Measurements from ENCODE around the gene TOMM34.
A peak's percentile ranks its signal among the peaks of the same experiment; 100 is the strongest.

TOMM34 gene

DNA sequence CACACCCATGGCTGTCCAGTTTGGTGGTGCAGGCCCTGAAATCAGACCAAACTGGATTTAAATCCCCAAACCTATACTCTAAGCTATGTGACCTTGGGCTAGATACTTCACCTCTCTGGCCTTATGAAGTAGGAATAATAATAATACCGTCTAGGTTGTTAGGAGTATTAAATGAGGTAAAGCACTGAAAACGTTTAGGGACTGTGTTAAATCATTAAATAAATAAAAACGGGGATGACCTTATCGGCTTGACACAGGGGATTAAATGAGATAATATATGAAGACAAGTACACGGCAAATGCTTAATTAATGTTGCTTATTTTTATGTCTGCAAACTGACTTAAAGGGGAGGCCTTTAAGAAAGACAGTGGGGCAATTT is 5.4 kb upstream of the TOMM34 start:
- H3K4me3 ChIP-seq (ENCODE audit: low read length), result peak overlapping the region; percentile 98
- DNase-seq (ENCODE audit: low read depth, low spot score), result no peak

DNA sequence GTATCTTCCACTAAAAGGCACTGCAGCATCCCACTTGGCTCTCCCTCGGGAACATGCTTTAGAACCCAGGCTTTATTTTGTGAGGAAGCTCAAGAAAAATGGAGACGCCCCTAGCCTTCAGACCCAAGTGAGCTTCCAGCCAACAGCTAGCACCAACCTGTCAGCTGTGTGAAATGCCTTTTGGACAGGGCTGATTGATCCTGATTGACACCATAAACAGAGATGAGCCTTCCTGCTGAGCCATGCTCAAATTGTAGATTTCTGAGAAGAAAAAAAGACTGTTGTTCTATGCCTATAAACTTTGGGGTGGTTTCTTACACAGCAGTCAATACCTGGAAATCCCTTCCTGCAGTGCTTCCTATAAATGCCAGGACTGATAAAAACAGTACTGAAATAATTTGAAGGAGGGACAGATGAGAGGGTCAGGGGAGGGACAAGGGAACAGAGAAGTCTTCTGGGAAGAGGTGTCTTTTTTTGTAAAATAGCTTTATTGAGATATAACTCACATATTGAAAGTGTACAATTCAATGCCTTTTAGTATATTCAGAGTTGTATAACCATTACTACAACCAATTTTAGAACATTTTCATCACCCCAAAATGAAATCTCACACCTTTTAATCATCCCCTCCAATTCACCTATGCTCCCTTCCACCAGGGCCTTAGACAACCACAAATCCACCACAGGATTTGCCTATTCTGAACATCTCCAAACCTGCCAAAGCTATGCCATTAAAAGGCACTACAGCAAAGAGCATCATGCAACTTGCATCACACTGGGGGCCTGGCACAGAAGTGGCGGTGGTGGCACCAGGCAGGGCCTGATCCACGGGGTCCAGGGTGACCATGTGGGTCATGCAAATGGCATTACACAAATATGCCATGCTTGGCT is 3.4 kb upstream of the TOMM34 start:
- no peak overlapping the region for H3K4me3 ChIP-seq (ENCODE audit: low read length)
- no peak for DNase-seq (ENCODE audit: low read depth, low spot score)

DNA sequence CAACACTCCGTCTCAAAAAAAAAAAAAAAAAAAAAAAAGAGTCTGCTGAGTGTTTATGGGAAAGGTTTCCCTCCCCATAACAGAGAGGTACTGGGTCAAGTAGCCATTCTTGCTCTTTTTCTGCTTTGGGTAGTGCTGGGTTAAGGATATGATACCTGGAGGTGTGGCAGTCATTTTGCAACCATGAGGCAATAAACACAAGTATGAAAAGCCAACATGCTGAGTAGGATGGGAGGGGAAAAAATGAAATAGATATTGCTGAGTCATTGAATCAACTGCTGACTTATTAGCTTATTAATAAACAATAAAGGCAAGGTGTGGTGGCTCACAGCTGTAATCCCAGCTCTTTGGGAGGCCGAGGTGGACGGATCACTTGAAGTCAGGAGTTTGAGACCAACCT is 2.3 kb upstream of the TOMM34 start:
- no peak overlapping the region for H3K4me3 ChIP-seq (ENCODE audit: low read length)
- no peak for DNase-seq (ENCODE audit: low read depth, low spot score)

DNA sequence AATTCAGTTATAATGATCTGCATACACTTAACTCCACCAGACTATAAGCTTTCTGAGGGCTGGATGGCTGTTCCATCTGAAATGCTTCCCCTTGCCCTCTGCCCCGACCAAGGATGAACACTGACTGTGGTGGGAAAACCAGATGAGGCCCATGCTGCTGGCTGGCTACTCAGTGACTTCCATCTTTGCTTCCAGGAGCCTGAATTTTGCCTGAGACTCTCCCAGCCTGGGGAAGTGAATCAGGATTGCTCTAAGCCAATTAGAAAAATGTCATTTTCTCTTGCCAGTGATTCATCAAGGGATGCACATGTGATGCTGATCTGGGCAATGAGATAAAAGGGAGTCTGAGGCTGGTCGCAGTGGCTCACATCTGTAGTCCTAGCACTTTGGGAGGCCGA is 1.7 kb upstream of the TOMM34 start:
- H3K4me3 ChIP-seq (ENCODE audit: low read length), result no peak overlapping the region
- DNase-seq (ENCODE audit: low read depth, low spot score), result no peak

DNA sequence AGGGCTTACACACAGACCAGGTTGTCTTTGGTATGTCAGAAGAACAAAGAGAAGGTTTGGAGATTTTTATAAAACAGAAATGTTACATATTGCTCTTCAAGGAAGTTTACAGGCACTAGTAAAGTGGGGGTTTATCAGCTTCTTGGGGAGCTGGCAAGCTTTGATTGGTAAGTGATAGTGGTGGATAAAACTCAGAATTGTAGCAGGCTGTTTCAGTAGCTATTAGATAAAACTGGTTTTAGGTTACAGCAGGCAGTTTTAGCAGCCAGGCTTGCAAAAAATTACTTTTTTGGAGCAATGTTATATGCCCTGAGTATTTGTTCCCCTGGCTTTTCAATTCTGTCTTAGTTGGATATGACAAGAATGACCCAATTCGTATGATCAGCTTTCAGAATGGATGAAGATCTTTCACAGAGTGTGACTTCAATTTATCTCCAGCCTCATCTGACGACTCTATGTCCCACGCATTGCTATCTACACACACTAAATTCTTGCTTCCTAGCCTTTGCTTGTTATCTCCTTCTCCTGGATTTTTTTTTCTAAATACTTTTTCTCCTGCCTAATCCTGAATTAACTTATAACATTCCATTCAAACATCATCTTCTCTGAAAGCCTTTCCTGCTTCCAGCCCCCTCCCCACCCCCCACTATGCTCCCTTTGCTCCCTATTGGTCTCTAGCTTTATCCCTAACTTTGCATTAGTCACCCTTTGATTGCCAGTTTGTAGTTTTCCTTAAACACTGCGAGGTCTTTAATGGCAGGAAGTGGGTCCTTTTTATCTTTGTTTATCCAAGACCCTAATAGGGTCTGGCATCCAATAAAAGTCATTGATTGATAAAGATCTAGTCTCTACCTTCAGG is 1.0 kb upstream of the TOMM34 start:
- no peak overlapping the region for H3K4me3 ChIP-seq (ENCODE audit: low read length)
- DNase-seq (ENCODE audit: low read depth, low spot score), result no peak

DNA sequence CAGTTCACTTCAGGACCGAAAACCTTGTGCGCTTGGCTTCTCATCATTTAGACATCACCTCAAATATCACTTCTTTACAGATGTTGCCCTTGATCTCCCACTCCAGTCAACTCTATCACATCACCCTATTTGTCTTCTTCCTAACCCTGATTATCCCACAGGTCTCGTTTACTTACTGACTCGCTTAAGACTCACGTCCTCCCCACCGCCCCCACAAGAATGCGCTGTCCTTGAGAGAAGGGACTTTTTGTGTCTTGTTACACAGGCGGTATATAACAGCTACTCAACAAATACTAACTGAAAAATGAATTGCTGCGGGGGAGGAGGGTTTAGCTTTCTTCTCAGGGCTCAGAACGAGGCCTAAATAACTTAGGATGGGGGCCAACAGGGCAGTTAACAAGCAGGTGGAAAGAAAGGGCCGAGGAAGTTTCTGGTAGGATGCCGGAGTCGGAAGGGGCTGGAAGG is 527 bp downstream of the TOMM34 start:
- no peak for DNase-seq (ENCODE audit: low read depth, low spot score)
- H3K4me3 ChIP-seq (ENCODE audit: low read length), result peak overlapping the region; percentile 86

DNA sequence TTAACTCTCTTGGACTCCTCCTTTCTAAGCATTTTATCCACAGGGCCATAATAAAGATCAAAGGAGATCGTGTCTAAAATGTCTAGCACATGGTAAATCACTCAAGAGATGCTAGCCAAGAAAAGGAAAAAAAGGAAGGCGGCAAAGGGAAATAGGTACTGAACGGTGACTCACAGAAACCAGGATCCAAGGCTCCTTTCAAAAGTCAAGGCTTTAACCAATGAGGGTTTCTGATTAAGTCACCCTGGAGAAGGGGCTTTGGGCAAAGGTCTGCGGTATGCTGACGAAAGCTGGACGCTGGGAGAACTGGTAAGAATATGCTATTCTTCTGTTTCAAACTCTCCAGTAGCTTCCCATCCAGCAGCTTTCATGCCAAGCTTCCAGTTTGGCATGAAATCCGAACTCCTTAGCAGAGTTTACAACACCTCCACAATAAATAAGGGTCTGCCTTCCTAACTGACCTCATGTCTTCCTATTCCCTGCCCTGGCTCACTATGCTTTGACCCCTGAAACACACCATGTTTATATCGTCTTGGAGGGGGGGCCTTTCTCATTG is 1.0 kb downstream of the TOMM34 start:
- H3K4me3 ChIP-seq (ENCODE audit: low read length), result peak overlapping the region; percentile 86
- DNase-seq (ENCODE audit: low read depth, low spot score), result no peak

DNA sequence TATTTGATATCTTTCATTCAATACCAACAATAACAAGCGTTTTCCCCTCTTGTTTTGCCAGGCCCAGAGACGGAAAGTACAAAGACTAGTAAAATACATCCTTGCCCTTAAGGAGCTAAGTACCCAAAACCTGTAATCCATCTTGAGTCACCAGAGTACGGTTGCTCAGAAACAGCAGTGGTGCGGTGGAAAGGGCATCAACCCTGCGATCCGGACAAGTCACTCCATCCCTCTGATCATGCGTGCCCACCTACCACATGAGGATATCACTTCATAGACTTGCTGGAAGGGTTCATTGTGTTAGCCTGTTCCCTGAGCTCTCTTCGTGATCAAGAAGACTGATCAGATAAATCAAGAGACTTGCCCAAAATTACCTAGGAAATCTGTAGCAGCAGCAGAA is 1.9 kb downstream of the TOMM34 start:
- H3K4me3 ChIP-seq (ENCODE audit: low read length), result no peak overlapping the region

DNA sequence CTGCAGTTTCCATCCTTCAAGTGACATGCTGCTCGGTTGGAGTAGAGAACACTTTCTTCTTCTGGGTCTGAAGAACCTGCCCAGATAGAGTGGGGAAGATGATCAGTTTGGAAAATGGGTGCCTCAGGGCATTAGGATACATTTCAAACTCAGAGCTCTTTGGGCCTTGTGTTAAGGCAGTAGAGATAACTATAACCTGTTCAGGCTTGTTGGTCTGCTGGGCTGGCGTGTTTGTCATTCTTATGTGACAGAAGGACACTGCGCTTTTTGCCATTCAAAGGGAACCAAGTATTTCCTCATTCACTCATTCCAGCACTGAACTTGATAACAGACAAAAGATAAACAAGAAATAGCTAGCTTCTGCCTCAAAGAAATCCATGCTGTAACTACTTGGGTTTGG is 3.8 kb downstream of the TOMM34 start:
- H3K4me3 ChIP-seq (ENCODE audit: low read length), result no peak overlapping the region
- DNase-seq (ENCODE audit: low read depth, low spot score), result no peak

More for the DNA sequence above, 1.9 kb downstream of the TOMM34 start:
- no peak for DNase-seq (ENCODE audit: low read depth, low spot score)

DNA sequence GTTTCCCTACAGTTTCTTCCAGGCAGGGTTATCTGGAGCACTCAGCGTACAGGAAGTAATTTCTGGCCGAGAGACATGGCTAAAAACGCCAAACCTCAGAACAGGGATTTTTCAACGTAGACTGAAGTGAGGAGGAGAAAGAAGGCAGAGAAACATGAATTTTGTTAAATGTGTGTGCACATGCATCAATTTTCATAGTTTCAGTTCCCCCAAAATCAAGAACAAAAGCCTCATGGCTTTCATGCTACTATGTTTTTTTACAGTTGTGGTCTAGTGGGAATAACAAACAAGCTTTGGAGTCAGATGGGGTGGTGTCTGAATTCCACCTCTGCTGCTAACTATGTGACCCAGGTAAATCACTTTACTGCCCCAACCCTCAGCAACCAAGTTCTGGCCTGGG is 4.9 kb downstream of the TOMM34 start:
- DNase-seq (ENCODE audit: low read depth, low spot score), result no peak
- no peak overlapping the region for H3K4me3 ChIP-seq (ENCODE audit: low read length)

DNA sequence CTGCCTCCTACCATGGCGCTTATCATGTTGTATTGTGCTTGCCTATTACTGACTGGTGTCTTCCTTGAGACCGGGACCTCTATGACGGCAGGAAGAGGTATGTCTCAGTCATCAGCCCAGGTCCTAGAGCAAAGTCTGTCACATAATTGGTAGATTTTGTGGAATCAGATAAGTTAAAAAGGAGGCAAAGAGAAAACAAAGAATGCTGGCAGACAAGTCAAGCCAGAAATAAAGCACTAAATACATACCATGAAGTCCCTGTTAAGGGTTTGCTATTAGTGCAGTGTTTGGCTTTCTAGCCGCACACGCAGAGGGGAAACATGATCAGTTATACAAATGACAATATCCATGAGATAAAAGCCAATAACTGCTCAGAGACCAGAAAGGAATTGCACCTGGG is 6.0 kb downstream of the TOMM34 start:
- no peak for DNase-seq (ENCODE audit: low read depth, low spot score)
- no peak overlapping the region for H3K4me3 ChIP-seq (ENCODE audit: low read length)

DNA sequence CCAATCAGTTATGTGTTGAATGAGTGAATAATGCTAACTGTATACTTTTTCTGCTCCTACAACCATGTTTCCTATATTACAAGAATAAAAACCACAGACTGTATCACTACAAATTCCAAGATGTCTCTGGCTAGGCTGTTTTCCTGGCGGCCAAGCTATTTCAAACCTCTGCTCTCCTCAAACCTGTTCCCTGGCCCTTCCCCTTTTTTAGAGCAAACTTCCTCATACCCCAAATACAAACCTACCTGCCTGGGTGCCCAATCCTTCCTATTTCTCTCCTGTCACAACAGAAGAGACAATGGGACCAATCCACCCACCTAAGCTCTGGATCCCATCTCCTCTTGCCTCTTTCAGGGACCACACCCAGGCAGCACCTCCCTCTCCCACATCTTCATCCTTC is 7.5 kb downstream of the TOMM34 start:
- H3K4me3 ChIP-seq (ENCODE audit: low read length), result no peak overlapping the region
- no peak for DNase-seq (ENCODE audit: low read depth, low spot score)

DNA sequence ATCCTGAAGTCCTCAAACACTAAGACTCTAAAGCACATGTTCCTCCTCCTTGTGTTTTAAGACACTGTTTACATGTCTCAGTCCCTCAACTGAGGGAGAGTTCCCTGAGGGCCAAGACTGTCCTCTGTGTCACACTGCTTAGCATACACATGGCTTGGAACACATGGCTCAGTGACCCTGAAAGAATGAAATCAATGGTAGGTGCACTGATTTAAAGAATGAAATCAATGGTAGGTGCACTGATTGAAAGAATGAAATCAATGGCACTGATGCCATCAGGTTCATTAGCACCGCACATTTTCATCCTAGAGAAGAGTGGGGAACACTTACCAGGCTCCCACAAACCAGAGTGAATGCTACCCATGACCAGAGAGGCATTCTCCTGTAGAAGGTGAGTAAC is 9.8 kb downstream of the TOMM34 start:
- no peak for DNase-seq (ENCODE audit: low read depth, low spot score)
- no peak overlapping the region for H3K4me3 ChIP-seq (ENCODE audit: low read length)

DNA sequence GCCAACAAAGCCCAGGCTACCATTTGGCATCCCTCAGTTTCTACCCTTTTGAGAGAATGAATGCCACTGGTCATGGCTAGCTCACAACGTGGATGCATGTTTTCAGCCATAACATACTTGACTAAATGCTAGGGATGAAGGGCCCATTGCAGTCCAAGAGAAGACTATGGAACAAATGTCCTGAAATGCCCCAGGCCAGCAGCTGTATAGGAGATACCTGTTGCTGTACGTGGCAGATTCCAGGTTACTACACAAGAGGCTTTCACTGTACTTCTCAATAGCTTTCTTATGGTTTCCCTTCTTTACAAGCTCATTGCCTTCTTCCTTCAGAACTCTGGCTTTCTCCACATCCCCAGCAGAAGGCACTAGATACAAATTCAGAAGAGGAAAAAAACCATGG is 11.7 kb downstream of the TOMM34 start:
- H3K4me3 ChIP-seq (ENCODE audit: low read length), result no peak overlapping the region
- no peak for DNase-seq (ENCODE audit: low read depth, low spot score)

DNA sequence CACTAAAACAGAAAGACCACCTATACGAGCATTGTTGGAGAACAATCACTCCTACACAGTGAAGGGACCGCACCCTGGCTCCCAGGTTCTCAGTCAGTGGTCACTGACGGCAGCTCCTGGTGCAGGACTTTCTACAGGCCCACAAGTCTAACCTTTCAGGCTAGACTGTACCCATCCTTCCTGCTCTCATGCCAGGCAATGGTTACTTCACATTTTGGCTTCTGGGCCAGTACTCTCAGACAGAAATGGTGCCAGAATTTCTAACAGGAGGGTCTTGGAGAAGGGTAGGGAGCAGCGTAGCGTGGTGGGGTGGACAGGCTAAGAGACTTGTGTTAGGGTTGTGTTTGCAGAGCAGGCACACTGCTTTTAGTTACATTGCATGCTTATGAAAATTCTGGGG is 12.1 kb downstream of the TOMM34 start:
- DNase-seq (ENCODE audit: low read depth, low spot score), result no peak
- H3K4me3 ChIP-seq (ENCODE audit: low read length), result no peak overlapping the region

DNA sequence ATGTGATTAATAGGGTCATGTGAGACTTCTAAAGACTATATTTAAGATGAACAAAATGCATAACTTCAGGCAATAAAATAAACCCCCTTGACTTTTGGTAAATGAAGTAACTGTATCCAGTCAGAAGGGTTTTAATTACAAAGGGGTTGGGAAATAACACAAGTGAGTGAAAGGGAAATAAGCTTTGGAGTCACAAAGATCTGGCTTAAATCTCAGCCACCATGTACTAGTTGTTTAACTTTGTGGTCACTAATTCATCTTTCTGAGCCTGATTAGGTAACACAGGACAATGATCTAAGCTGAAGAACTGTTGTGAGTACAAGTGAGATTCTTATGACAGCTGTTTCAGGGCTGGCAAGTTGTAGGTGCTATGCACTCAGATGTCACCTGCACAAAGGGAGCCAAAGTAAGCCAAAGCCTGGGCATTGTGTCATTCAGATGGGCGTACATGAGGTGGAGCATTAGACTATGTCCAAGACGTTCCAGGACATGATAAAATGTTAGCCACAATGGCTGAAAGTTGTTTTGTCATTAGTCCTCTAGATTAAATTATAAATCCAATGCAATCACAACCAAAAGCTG is 13.8 kb downstream of the TOMM34 start:
- no peak overlapping the region for H3K4me3 ChIP-seq (ENCODE audit: low read length)
- DNase-seq (ENCODE audit: low read depth, low spot score), result no peak

DNA sequence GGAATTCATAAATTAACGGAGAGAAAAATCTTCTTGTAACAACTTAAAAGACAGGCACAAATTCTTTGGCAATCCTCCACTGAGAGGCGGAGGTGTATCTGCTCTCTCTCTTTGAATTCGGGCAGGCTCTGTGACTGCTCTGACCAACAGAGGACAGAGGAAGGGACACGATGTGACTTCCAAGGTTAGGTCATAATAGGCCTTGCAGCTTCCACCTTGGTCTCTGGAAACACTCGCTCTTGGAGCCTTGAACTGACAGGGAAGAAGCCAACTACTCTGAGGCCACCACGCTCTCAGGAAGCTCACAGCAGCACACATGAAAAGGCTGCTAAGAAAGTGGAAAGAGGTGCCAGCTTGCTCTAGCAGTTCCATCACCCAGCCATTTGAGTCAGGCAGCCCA is 14.9 kb downstream of the TOMM34 start:
- DNase-seq (ENCODE audit: low read depth, low spot score), result no peak
- no peak overlapping the region for H3K4me3 ChIP-seq (ENCODE audit: low read length)

DNA sequence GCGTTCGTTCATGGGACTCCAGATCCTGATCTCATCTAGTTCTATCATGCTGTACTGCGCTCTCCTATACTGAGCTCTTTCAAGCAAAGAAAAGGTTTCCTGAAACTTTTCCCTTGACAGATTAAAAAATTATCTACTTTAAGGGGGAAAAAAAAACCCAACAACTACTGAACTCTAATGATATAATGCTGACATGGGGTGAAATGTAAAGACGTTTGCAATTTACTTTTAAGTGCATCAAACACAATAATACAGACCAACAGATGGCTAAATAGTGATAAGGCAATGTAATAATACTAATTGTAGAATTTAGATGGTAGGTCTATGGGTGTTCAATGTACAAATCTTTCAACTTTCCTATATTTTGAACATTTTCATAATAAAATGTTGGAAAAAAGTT is 16.4 kb downstream of the TOMM34 start:
- no peak for DNase-seq (ENCODE audit: low read depth, low spot score)
- H3K4me3 ChIP-seq (ENCODE audit: low read length), result no peak overlapping the region

DNA sequence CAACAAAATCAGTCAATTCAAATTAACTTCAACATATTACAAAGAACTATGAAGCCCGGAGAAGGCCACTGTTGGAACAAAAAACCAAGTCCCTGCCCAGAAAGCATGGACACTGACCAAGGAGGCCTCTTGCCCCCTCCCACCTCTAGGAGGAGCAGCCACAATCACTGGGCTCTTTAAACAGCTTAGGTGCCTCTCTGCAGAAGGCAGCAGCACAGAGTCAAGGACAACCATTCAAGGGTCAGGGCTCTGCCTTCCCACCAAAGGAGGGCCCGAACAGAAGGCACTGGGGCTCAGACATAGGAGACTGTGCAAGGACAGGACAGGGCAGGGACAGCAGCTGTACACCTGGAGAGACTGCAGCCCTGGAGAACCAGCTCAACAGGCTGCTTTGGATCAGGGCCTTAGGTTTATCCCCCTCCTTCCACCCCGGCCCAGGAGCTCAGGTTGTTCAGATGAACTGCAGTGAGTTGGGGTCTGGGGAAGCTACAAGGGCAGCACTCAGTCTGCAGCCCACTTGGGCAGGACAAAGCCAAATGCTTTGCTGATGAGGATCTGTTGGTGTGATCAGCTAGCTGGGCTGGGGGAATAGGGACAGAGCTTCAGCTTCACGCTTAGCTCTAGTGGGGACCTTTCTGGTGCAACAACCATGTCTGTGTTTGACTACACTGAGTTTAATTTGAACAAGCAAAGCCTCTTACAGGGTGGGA is 17.8 kb downstream of the TOMM34 start:
- DNase-seq (ENCODE audit: low read depth, low spot score), result no peak
- no peak overlapping the region for H3K4me3 ChIP-seq (ENCODE audit: low read length)
